ENCODE results near the gene HSD17B2. TPM values are rescaled to one million over a fixed set of nuclear protein-coding genes. Genes with fewer than 3 reads are reported as not detected.

HSD17B2 gene
- total RNA-seq, 4 donors from 2014 or later: 0.40 TPM; not detected in 3

GRCh38 chr16:82004601-82005000, 30.5 kb upstream of the HSD17B2 start:
- ATAC-seq: no peak
- Histone ChIP-seq H3K4me1 (no peaks in the 10 kb centered on the region), H3K4me3 (no peak overlapping the region), H3K36me3 (no peaks in the 10 kb centered on the region), H3K27me3 (peaks cover 7% of the 10 kb centered on the region), H3K27ac (no peak overlapping the region), H3K9me3 (peaks cover 0 to 7% (median 0%) of the 10 kb centered on the region in 3 donors)
- WGBS, 2 donors (ENCODE audit: low coverage in 1 of 2): 80 to 84% methylated on average over 1 to 2 of the region's 5 CpGs
- TF ChIP-seq POLR2AphosphoS5 (IDR thresholded peaks at IDR 0.05) (no peak), CTCF (IDR thresholded peaks at IDR 0.05) (no peak), EP300 (IDR thresholded peaks at IDR 0.05) (no peak), POLR2A (IDR thresholded peaks at IDR 0.05) (no peak)

GRCh38 chr16:82005027-82005830, 29.8 kb upstream of the HSD17B2 start:
- Histone ChIP-seq H3K4me1 (no peaks in the 10 kb centered on the region), H3K9me3 (peaks cover 0 to 7% (median 0%) of the 10 kb centered on the region in 3 donors), H3K27me3 (peaks cover 9% of the 10 kb centered on the region), H3K4me3 (no peak overlapping the region), H3K27ac (no peak overlapping the region), H3K36me3 (no peaks in the 10 kb centered on the region)
- TF ChIP-seq POLR2A (IDR thresholded peaks at IDR 0.05): no peak
- no peak for TF ChIP-seq POLR2AphosphoS5 (IDR thresholded peaks at IDR 0.05)
- no peak for TF ChIP-seq CTCF (IDR thresholded peaks at IDR 0.05)
- TF ChIP-seq EP300 (IDR thresholded peaks at IDR 0.05): no peak
- no peak for ATAC-seq
- WGBS, 2 donors (ENCODE audit: low coverage in 1 of 2): 59 to 67% methylated on average over 6 of the region's 6 CpGs

- H3K4me3 ChIP-seq: no peak overlapping the region
- WGBS, 2 donors (ENCODE audit: low coverage in 1 of 2): 92 to 100% methylated on average over 5 of the region's 5 CpGs
- no peak for TF ChIP-seq EP300 (IDR thresholded peaks at IDR 0.05)
- TF ChIP-seq CTCF (IDR thresholded peaks at IDR 0.05): no peak
- TF ChIP-seq POLR2AphosphoS5 (IDR thresholded peaks at IDR 0.05): no peak
- no peak for TF ChIP-seq POLR2A (IDR thresholded peaks at IDR 0.05)
- ATAC-seq: no peak
- H3K9me3 ChIP-seq: peaks cover 0 to 7% (median 0%) of the 10 kb centered on the region in 3 donors
- no peak overlapping the region for H3K27ac ChIP-seq
- H3K27me3 ChIP-seq: peaks cover 14% of the 10 kb centered on the region
- H3K4me1 ChIP-seq: no peaks in the 10 kb centered on the region
- no peaks in the 10 kb centered on the region for H3K36me3 ChIP-seq
Observed at GRCh38 chr16:82006036-82006435, 29.0 kb upstream of the HSD17B2 start.

- ATAC-seq: no peak
- TF ChIP-seq POLR2A (IDR thresholded peaks at IDR 0.05): no peak
- no peak for TF ChIP-seq EP300 (IDR thresholded peaks at IDR 0.05)
- no peak for TF ChIP-seq POLR2AphosphoS5 (IDR thresholded peaks at IDR 0.05)
- TF ChIP-seq CTCF (IDR thresholded peaks at IDR 0.05): no peak
- H3K4me1 ChIP-seq: no peaks in the 10 kb centered on the region
- H3K4me3 ChIP-seq: no peak overlapping the region
- H3K36me3 ChIP-seq: no peaks in the 10 kb centered on the region
- H3K9me3 ChIP-seq: peaks cover 0 to 7% (median 0%) of the 10 kb centered on the region in 3 donors
- H3K27me3 ChIP-seq: peaks cover 25% of the 10 kb centered on the region
- no peak overlapping the region for H3K27ac ChIP-seq
- 92% methylated on average over 1 to 2 of the region's 2 CpGs for WGBS, 2 donors (ENCODE audit: low coverage in 1 of 2)
Observed at GRCh38 chr16:82007189-82007588, 27.9 kb upstream of the HSD17B2 start.
